Islet of Langerhans (tissue), 1 donor: ENCODE measurements around the gene SIPA1L3.

ENCODE experiments used
- FAIRE-seq: peaks from one replicate; lab custom pipeline; 2011; peaks lifted over from hg19 to GRCh38; lab: Jason Lieb, UNC

Gene SIPA1L3

DNA sequence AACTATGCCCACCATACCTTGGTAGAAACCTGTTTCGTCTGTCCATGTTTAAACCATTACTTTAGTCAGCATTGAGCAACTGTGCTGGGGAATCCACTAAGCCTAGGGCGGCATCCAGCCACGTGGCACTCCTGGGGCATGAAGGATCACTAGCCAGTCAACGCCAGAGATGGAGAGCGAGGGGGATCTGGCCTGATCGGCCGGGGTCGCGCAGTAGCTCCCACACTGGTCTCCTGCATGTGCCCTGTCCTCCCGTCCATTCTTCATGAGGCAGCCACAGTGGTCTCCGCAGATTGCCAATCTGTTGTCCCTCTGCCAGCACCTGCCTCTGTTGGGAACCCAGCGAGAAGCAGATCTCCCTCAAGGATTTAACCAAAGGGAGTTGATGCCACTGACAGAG is 207.6 kb downstream of the SIPA1L3 start:
- FAIRE-seq: no peak

DNA sequence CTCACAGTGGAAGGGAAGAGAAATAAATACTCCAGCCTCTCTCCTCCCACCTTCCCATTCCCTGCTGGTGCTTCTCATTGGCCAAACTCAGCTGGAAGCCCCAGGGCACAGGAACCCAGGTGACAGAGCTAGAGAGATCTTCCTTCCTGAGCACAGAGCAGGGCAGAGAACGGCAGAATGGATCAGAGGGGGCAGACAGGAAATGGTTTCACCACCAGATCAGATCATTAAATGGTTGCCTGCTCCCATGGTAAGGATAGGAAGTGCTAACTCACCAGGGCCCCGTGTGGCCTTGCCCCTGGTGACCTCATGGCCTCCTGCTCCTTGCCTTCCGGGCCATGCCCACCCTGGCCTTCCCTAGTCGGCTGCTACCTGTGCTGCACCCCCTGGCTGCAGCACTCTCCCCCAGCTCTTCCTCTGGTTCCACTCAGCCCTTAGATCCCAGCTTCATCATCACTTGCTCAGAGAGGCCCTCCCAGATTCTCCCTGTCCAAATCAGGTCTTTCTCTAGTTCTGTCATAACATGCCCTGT is 208.3 kb downstream of the SIPA1L3 start:
- FAIRE-seq: no peak

- FAIRE-seq: no peak
These were observed 211.2 kb downstream of the SIPA1L3 start for GRCh38 chr19:38118176-38118575.

DNA sequence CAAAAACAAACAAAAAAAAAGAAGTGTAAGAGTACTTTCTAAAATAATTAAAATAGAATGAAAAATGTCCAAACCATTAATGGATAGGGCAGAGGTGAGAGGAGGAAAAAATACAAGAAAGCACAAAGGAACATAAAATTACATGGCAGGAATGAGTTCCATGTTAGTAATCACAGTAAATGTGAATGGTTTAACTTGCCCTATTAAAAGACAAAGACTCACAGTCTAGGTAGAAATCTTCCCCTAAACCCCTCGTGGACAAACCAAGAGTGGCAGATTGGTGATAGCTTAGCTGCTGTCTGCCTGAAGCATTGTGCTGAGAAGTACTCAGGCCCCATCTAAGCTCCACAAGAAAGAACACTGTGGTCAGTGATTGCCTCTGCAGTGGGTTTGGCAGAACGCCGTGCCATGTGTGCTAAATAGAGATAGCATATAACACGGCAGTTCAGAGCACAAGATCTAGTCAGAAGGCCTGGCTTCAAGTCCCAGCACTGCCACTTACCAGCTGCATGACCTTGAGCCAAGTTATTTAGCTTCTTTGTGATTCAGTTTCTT is 213.5 kb downstream of the SIPA1L3 start:
- FAIRE-seq: no peak

GRCh38 chr19:38122402-38123093 is 215.5 kb downstream of the SIPA1L3 start:
- FAIRE-seq: no peak

DNA sequence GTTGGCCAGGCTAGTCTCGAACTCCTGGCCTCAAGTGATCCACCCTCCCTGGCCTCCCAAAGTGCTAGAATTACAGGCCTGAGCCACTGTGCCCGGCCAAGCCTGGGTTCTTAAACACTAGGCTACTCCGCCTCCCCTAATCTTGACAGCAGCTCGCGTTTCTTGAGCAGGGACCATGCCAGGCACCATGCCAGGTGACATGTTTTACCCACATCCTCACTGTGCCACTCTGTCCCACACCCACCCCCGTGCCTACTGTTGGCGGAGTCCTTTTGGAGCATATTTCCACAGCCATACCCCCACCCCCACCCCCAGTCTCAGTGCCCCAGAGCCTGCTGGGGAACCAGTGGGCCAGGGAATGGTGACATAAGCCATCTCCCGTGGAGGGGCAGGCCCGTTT is 218.2 kb downstream of the SIPA1L3 start:
- FAIRE-seq: no peak

DNA sequence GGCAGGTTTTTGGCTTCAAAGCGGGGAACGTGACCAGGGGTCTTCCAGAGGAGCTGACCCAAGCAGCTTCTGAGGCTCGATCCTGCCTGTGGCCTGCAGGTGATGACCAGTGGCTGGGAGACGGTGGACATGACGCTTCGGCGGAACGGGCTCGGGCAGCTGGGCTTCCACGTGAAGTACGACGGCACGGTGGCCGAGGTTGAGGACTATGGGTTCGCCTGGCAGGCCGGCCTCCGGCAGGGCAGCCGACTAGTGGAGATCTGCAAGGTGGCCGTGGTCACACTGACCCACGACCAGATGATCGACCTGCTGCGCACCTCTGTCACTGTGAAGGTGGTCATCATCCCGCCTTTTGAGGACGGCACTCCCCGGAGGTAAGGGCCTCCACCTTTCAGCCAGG is 223.4 kb downstream of the SIPA1L3 start:
- no peak for FAIRE-seq

DNA sequence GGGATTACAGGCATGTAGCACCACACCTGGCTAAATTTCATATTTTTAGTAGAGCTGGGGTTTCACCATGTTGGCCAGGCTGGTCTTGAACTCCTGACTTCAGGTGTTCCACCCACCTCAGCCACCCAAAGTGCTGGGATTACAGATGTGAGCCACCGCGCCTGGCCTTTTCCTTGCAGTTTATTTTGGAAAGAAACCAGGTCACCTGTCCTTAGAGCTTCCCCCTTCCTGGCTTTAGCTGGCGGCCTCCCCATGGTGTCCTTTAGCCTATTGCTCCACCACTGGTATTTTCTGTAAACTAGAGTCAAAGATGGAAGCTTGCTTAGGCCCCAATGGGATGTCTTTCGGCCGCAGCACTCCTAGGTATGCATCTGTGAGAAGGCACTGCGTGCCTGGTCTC is 225.8 kb downstream of the SIPA1L3 start:
- no peak for FAIRE-seq

GRCh38 chr19:38133319-38133718 is 226.3 kb downstream of the SIPA1L3 start:
- FAIRE-seq: peak; percentile 56

DNA sequence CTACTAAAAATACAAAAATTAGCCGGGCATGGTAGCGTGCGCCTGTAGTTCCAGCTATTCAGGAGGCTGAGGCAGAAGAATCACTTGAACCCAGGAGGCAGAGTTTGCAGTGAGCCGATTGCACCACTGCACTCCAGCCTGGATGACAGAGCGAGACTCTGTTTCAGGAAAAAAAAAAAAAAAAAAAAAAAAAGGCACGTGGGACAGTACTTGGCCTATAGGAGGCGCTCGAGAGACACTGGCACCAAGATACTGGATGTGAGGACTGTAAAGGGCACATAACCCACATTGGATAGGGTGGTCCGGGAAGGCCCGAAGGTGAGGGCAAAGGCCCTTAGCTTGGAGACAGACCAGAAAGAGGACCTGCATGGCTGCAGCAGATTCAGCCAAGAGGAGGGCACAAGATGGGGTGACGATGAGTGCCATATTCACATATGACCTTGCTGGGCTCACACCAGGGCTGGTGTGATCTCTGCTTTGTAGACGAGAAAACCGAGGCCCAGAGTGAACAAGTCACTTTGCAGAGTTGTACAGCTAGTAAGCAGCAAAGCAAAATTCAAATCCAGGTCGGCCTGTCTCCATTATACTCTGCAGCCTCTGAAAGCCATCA is 227.6 kb downstream of the SIPA1L3 start:
- FAIRE-seq: no peak

- no peak for FAIRE-seq
These were observed 228.4 kb downstream of the SIPA1L3 start for GRCh38 chr19:38135150-38135998.

GRCh38 chr19:38139122-38139521 is 232.1 kb downstream of the SIPA1L3 start:
- FAIRE-seq: no peak

DNA sequence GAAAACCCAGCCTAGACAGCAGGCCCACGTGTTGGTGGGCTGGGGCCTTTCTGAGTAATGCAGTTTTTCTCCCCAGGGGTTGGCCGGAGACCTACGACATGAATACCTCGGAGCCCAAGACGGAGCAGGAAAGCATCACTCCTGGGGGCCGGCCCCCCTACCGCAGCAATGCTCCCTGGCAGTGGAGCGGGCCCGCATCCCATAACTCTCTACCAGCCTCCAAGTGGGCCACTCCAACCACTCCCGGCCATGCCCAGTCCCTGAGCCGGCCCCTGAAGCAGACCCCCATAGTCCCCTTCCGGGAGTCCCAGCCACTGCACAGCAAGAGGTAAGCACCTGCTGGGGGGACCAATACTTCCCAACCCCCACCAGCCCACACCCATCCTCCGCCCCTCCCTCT is 234.1 kb downstream of the SIPA1L3 start:
- FAIRE-seq: no peak

DNA sequence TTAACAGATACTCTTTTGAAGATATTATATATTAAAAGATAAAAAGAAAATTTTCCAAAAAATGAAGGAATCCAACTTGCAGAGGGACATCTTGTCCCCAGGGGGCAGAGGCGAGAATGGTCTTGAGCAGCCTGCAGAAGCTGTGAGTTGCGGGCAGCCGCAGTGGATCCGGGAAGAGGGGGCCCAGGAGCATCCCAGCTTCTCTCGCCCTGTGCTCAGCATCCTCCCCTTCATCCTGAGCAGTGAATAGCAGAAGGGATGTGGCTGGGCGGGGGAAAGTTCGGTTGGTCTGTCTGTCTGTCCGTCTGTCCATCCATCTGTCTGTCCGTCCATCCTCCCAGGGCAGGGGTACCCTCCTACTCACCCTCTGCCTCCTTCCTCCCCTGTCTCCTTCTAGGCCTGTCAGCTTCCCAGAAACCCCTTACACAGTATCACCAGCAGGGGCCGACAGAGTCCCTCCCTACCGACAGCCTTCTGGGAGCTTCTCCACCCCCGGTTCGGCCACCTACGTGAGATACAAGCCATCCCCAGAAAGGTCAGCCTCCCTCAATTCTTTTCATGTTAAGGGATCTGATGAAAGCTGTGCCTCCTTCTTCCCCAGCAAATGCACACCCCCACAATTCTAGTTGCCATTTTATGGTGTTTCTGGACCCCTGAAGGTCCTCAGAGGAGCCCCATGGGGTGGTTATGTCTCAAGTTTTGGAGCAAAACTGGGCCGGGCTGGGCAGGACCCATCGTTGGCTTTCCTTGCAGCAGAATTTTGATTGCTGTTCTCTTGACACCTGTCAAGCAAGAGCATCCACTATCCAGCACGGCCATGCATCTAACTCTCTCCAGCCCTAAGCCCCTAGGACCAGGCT is 235.4 kb downstream of the SIPA1L3 start:
- FAIRE-seq: no peak

DNA sequence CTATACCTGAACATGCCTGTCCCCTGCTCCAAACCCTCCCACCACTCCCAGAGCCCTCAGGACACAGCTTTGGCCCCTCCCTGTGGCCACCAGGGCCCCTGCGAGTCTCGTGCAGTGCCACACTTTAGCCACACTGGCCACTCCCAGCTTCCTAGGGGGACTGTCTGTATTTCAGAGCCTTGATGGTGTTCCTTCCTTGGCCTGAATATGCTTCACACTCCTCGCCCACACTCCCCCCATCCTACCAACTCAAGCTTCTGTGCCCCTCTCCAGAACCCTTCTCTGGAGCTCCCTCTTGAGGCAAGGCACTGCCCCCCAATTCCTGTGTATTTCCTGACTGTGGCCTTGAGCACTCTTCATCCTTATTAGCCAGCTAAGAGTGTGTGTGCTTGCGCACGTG is 236.8 kb downstream of the SIPA1L3 start:
- FAIRE-seq: no peak

- no peak for FAIRE-seq
These were observed 237.7 kb downstream of the SIPA1L3 start for GRCh38 chr19:38144667-38145066.

- no peak for FAIRE-seq
These were observed 238.6 kb downstream of the SIPA1L3 start for GRCh38 chr19:38145623-38146022.

DNA sequence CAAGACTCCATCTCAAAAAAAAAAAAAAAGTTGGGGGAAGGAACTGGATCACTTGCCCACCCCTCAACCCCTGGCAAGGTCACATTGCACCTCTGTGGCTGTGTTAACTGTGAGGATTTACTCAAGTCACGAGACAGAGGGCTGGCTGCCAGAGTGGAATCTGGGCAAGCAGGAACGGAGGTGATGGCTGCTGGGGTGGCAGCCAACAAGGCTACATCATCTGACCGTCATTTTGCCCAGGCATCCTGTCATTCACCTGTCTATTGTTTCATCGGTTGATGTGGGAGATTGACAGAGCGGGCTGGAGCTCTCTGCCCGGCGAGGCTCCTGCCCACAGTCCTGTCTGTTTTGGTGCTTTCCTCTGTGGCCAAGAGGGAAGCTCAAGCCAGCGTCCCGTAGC is 241.3 kb downstream of the SIPA1L3 start:
- no peak for FAIRE-seq

- FAIRE-seq: no peak
These were observed 242.7 kb downstream of the SIPA1L3 start for GRCh38 chr19:38149661-38150061.

GRCh38 chr19:38151242-38151641 is 244.2 kb downstream of the SIPA1L3 start:
- no peak for FAIRE-seq

DNA sequence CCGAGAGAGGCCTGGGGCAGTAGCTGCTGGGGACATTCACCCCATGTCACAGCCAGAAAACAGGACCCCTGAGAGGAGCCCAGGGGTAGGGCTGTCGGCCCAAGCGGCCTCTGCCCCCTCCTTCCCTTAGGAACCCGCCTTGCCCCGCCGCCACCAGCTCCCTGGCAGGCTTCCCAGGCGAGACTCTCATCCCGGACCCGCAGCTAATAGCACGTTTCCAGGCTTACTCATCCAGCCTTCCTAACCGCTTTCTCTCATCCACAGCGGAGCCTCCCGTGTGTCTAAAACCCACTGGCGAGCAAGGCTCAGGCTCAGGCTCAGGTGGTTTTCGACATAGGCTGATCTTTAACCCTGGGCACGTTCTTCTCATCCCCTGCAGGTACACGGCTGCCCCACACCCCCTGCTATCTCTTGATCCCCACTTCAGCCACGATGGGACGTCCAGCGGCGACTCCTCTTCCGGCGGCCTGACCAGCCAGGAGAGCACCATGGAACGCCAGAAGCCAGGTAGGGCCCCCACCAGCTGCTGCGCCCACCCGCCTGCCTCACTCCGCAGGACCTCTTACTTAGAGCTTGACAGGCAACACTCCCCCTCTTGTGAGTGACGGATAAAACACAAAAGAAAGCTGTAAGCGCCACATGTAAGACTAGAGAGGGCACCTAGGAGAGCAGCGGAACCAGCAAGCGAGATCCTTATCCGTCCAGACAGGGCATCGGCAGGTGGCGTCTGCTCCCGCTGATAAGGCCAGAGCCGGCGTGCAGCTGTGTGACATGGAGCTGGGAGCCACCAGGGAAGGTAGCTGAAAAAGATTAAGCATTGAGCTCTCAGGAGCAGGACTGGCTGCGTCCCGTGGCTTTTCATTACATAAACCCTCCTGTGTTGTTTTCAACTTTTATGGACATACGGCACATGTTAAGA is 245.7 kb downstream of the SIPA1L3 start:
- no peak for FAIRE-seq
